GM12872 (cell line): ENCODE data around the gene PTPRR.

Experiments used
- TF ChIP-seq, protein P1 (sequence below): IDR thresholded peaks from 3 replicates; pipeline ENCODE4 v1.5.1; 2011; ENCODE audit warnings: low read depth, mild to moderate bottlenecking, low read length, moderate library complexity; ENCODE audit not compliant: insufficient read depth

Gene PTPRR

DNA sequence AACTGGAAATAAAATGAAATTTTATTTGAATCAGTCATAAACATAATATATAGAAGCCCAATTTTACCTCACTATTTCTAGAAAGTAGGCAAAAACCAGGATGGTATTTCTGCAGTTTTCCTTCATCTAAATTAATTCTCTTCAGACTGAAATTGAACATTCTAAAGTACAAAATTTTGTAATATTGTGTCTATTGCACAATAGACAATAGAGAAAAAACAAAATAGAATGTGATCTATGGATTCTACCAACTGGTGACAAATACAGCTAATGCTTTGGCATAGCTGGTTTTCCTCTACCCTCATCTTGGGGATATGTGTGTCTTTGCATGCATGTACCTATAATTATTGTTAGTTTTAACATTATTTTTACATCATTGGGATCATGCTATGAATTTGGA is 8.5 kb upstream of the PTPRR start:
- TF ChIP-seq, protein P1, sequence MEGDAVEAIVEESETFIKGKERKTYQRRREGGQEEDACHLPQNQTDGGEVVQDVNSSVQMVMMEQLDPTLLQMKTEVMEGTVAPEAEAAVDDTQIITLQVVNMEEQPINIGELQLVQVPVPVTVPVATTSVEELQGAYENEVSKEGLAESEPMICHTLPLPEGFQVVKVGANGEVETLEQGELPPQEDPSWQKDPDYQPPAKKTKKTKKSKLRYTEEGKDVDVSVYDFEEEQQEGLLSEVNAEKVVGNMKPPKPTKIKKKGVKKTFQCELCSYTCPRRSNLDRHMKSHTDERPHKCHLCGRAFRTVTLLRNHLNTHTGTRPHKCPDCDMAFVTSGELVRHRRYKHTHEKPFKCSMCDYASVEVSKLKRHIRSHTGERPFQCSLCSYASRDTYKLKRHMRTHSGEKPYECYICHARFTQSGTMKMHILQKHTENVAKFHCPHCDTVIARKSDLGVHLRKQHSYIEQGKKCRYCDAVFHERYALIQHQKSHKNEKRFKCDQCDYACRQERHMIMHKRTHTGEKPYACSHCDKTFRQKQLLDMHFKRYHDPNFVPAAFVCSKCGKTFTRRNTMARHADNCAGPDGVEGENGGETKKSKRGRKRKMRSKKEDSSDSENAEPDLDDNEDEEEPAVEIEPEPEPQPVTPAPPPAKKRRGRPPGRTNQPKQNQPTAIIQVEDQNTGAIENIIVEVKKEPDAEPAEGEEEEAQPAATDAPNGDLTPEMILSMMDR = no peak

DNA sequence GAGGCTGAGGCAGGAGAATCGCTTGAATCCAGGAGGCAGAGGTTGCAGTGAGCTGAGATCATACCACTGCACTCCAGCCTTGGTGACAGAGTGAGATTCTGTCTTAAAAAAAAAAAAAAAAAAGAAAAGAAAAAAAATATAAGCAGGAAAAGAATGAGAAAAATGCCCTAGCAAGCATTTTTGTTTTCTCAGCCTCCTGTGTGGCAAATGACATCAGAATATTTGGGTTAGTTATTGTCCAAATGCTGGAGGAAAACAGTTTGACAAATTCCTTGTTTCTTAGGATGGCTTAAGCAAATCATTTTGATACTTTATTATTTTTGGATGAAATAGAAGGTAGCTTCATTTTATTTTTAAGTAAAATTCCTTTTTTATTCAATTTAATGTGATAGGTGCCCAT is 7.5 kb upstream of the PTPRR start:
- TF ChIP-seq, protein P1 = no peak

DNA sequence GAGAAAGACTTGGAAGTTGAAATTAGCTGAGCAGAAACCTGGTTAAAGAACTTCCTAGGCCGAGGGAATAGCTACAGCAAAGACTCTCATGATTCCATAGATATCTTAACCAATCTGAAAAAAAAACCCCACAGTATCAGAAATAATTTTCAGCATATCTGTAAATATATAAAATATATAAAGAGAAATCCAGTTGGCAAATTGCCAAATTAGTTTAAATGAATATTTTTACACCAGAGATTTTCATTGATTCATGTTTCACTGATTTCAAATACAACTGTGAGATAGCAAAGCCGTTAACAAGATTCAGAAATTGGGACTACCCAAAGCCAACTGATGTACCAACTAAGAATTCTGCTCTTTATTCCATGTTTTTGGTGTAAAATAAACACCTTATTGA is 6.8 kb upstream of the PTPRR start:
- TF ChIP-seq, protein P1 = no peak

DNA sequence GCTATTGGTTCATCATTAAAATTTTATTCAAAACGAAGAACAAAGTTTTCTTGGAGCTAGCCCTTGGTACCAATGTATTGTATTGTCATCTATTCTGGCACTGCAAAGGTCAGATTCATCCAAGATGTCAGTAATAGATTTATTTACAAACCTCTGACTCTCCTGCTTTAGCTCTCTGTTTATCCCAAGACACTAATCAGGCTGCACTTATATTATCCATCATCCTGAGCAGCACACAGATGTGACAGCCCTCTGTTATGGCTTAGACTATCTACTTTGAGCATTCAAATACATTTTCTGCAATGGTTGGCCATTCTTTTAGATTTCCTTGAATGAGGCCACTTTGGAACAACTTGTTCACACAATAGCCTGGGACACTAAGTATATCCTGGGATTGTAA is 5.0 kb upstream of the PTPRR start:
- TF ChIP-seq, protein P1 = no peak

DNA sequence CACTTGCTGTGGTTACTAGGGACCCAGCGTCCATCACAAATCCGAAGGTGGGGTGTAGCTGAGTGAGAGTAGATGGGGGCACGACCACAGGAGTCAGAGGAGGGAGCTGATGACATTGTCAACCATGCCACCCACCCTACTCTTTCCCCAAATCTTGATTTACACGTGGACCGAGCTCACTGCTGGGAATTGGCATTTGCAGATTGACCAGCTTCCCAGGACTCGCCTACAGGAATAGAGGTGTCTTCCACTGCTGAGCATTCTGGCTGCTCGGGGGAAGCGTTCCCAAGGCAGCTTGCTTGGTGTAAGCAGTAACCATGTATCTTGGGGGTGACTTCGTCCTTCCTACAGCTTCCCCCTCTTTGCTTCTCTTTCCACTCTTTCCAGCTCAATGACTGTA is 353 bp upstream of the PTPRR start:
- TF ChIP-seq, protein P1 = no peak

DNA sequence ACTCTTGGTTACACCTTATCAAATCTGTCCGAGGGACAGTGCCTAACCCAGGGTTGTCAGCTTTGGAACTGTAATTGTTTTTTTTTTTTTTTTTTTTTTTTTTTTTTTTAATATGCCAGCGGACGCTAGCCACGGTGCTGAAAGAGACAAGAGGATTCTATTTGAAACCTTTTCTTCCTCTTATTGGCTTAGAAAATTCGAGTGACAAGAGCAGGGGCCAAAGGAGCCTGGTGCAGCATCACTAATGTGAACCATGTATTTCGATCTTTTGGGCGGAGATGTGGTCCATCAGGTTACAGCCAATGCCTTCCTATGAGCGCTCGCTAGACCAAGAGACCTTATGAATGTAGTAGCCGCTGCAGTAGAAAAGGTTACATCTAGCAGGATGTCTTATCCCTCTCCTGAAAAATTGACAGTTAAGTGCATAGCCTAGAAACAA is 922 bp downstream of the PTPRR start:
- TF ChIP-seq, protein P1 = no peak

DNA sequence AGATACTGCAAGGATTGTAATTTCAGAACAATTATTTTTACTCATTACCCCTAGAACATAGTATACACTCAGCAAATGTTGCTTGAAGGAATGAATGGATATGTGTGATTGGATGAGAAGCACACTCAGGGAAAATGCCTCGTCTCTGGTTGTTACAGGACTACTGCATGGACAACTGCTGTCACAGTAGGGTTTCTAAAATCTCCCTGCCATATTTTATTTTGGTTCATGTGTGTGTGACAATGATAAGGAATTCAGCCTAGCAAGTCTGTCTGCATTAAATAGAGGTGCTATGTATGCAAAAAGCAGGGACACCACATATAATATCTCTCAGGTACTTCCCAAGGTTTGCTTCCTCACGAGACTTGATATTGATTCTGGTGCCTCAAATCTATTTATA is 1.4 kb downstream of the PTPRR start:
- TF ChIP-seq, protein P1 = no peak

DNA sequence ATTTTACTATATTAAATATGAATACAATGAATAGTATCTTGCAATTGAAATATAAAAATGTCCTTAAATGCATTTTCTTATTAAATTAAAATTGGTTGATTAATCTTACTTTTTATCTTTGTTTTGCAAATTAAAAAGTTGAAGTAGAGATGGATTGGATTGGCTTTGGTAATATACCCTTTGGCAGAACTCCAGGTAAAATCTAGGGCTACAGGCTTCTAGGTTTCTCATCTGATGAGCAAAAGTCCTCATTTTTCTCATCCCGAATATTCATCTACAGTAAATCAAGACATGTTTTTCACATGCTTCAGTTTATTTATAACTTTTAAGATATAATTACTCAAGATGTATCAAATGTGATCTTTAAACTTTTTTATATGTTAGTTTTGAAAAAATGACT is 2.2 kb downstream of the PTPRR start:
- TF ChIP-seq, protein P1 = no peak
